HG03108 (cell line): ENCODE results near the gene CAPN5.
"Not testable (repeated sequence)": the region's sequence is repeated elsewhere in the genome, so short reads cannot be mapped to it uniquely, and the experiment has no call there.

Source experiments
- ATAC-seq: cut with Tn5 transposase; IDR thresholded peaks from one replicate; pipeline ENCODE4 v1.9.1; 2021; ENCODE audit warnings: moderate library complexity; ENCODE audit not compliant: unreplicated experiment

Gene CAPN5

DNA sequence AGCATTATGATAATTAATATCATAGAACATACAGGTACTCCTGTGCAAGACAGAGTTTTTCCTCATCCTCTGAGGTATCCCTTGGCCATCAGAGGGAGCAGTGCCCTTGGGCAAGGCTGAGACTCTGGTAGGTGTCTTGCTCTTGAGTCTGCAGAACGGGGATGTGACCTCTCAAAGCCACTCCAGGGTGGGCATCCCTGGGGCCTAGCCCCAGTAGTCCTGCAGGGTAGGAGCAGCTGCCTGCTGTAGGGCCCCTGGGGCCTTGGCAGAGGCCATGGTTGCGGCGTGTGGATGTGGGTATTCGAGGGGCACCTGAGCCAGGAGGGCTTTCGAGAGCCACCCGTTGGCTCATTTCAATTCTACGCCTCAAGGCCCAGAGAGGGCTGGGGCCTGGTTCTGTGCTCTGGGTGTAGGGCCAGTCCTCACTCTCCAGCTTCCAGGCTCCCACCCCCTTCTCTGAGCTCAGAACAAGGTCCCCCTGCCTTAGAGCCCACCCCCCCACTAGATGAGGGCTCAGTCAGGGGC lies 28.1 kb downstream of the CAPN5 start:
- ATAC-seq: no peak

DNA sequence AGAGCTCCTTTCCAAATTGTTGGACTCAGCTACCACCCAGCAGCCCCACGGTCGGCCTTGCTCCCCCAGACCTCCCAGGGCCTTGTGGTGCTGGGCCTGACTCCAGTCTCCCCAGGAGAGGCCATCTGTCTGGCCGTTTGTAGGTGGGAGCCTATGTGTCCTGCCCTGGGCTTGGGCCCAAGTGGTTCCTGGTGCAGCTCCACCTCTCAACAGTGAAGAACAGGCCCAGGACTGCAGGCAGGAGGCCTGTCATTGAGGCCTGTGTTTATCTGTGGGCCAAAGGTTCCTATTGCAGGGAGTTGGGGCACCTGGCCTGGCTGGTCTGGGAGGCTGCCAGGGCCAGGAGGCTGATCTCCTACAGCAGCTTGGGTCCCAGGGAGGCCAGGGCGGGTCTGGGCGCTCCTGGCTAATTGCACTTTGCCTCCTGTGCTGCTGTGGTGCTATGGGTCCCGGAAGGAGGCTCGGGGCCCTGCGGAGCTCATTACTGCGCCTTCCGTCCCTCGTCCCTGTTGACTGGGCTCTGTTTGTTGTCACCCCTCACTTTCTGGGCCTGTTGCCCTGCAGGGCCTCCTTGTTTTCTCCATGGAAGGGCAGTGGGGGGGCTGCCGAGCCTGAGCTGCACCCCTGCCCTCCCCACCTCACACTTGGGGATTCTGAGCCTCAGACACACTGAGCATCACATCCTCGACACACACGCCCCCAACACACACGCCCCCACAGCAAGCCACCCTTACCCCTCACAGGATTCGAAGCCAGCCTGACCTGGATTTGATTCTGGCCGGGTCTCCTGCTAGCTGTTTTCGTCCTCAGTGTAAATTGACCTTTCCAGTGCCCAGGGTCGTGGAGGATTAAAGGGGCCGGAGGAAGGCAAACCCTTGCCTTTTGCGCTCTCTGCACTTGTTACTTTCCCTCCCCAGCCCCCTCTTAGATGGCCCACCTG lies 29.1 kb downstream of the CAPN5 start:
- ATAC-seq: no peak

DNA sequence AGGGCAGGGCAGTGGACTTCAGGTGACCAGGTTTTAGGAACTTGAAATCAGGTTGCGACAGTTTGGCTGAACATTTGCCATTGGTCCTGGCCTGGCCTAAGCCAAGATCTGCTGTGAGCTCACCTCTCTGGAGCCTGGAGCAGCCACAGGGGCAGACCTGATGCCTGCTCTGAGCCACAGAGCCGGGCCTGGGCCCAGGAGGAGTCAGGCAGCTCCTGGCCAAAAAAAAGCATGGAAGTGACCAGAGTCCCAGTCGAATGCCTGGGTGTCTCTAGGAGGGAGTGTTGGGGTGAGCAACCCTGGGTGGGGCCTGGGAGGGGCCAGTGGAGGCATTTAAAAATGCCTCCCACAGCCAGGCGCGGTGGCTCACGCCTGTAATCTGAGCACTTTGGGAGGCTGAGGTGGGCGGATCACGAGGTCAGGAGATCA lies 29.8 kb downstream of the CAPN5 start:
- no peak for ATAC-seq

DNA sequence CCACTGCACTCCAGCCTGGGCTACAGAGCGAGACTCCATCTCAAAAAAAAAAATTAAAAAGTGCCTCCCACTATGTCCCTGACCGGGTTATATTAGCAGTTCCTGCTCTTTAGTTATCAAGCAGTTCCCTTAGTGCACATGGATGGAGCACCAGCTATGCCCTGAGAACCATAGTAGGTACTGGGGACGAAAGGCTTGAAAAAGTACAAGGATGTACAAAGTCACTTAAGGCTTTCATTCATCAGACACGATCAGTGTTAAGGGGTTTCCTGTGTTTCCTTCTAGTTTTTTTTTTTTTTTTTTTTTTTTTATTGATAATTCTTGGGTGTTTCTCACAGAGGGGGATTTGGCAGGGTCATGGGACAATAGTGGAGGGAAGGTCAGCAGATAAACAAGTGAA lies 30.4 kb downstream of the CAPN5 start:
- ATAC-seq: not testable (repeated sequence)

DNA sequence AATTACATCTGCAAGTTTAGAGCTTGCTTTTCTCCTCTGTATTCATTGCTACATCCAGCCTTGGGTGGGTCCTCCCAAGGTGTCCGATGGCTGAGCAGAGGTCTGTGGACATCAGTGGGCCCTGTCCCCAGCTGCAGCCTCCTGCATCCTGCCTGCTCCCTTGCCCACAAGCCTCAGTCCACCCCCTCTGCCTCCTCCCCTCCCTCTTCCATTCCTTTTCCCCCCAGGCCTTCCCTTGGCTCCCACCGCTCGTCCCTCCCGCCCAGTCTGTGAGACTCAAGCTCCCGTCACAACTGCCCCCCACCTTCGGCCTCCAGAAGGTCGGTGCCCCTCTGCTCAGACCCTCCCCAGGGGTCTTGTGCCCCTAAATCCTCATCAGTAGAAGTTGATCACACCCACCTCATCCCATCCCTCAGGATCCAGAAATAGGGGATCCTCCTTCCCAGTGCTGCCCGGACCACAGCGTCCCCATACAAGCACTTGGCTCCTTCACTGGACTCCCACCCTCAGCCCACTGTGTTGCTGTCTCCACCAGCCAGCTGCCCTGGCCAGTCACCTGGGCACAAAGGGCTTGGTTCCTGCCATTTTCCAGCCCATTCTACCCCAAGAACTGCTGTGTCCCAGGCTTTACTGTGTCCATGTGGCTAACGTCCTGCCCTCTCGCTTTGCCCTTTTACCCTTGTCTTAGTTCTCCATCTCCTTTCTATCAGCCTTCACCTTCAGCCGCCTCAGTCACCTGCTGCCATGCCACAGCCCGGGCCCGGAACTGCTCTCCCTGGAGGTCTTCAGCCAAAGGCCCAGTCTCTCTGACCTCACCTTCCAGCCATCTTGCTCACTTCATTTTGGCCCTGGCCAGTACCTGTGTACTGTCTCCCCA lies 33.6 kb downstream of the CAPN5 start:
- ATAC-seq: no peak

DNA sequence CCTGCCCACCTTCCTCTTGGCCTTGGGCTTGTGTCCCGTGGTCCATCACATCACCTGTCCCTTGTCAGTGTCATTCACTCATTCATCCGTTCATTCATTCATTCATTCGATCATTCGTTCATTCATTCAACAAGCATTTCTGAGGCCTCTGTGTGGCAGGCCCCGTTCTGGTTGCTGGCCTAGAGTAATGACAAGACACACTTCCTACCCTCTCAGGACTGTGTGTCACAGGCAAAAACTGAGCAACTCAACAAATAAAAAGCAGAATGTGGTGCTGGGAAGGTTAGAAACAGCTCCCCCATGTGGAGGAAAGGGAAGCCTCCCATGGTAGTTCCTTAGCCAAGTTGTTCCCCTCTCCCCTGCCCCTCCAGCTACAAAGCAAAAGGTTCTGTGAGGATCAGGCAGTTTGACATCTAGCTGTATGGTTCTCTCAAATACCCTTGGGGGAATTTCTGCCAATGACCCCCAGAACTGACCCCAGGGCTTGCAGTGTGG lies 34.3 kb downstream of the CAPN5 start:
- ATAC-seq: no peak

DNA sequence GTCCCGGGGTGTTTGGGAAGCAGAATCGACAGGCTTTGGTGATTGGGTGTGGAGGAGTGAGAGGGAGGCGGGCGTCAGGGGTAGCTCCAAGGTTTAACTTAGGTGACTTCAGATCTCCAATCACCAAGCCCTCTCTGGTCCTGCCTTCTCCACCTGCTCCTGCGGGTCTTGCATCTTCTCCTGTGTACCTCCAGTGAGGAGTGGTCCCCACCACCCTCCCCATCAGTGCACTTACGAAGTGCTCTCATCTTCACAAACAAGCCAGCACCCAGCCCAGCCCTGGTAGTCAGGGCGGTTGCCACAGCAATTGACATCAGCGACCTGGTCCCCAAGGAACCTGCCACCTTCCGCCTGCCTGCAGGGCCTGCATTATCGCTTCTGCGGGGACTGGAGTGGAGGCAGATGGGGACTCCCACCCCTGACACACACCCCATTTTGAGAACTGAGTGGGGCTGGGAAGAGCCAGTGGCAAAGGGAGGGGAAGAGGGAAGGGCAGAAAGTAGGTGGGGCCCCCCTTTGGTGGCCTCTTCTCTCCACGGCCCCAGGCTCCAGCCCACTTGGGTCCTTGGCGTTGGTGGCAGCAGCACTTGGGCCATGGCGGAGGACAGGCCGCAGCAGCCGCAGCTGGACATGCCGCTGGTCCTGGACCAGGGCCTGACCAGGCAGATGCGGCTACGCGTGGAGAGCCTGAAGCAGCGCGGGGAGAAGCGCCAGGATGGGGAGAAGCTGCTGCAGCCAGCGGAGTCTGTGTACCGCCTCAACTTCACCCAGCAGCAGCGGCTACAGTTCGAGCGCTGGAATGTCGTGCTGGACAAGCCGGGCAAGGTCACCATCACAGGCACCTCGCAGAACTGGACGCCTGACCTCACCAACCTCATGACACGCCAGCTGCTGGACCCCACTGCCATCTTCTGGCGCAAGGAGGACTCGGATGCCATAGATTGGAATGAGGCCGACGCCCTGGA lies 35.8 kb downstream of the CAPN5 start, which contains the start of gene OMP:
TSS of gene OMP (plus strand) at position 595 of the 965 bp plus-strand sequence. CDS start at position 595, 0 bp downstream.
- ATAC-seq: no peak

DNA sequence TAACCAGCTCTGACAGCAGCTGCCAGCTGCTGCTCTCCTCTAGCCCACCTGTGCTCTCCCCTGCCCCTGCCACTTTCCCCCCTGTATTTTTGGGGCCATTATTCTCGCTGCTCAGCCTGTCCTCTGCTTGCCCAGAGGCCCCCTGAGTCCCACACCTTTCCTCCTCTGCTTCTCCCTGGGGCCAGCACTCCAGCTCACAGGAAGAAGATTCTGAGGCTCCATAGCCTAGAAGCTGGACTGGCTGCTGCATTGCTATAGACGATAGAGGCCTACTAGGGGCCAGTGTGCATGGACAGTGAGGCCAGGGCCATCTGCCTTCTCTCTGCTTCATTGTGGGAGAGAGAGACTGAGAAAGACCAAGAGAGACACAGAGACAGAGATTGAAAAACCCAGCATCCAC lies 36.5 kb downstream of the CAPN5 start:
- no peak for ATAC-seq

DNA sequence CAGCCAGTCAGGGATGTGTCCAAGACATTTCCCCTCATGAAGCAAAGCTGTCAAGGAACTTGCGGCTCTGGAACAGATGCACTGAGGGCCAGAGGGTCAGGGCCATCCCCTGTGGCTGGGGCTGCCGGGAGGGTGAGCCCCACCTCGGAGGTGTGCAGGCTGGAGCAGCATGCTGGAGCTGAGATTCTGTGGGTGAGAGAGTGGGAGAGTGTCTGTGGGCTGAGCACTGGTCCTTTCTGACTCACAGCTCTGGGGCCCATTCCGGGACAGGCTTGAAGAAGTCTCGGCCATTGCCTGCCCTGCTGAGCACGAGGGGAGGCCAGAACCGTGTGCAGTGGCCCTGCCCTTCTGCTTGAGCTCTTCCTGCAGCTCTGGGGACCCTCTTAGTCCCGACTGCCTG lies 38.0 kb downstream of the CAPN5 start:
- ATAC-seq: no peak

DNA sequence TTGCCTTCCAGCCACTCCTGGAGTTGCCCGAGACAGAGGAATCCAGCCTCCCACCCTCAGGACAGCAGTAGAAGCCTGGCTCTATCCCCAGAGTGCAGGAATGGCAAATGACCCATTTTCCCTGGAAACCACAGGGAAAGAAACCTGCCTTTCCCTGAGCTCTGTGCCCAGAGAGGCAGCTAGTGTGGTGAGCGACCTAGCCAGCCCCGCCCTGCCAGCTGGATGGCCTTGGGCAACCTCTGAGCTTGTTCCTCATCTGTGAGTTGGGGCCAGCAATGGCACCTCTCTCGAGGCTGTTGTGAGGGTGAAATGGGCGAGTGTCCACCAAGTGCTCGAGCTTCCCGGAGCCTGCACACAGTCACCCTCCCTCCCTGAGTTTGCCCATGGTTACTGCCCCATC lies 39.5 kb downstream of the CAPN5 start:
- ATAC-seq: no peak

DNA sequence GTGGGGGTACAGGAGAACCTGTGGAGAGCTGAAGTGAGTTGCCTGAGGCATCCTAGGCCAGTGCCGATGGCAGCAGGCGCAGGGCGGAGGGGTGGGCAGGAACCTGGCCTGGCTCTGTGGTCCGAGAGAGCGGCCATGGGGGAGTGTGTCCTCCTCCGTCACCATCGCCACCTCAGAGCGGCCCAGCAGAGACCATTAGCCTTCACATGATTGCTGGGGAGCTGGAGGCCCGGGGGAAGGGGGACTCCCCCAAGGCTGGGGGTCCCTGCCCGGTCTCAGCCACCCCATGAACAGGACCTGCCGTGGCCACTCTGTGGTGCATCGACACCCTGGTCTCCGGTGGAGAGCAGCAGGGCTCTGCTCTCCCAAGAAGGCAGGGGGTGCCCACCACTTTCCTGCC lies 40.0 kb downstream of the CAPN5 start:
- no peak for ATAC-seq

DNA sequence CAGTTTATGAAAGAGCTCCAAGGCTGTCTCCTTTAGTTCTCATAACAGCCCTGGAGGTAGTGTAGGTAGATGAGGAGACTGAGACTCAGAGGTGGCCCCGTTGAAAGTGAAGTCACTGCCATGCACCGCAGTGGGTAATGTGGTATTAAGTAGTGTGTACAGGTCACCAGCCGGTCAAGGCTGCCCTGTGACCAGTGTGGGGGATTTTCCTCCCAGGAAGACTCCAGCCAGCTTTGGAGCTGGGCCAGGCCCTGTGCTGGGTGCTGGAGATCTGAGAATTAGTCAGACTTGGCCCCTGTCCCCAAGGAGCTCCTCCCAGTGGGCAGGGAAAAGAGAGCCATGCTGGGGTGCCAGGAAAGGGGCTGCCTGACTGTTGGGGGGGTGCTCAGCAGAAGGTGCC lies 41.2 kb downstream of the CAPN5 start:
- ATAC-seq: no peak

DNA sequence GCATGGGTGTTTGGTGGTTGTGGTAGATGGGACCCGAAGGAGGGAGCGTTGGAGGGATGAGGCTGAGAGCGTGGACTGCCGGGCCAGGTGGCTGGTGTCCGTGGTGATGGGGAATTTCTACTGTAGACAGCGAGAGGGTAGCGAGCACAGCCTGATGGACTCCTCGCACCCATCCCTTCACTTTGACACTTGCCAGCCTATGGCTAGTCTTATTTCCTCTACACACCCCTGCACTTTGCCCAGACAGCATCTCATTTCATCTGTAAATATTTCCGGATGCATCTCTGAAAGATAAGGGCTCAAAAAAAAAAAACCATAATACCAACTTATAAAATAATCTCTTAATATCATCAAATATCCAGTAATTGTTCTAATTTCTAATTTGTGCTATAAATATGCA lies 41.7 kb downstream of the CAPN5 start:
- ATAC-seq: no peak

DNA sequence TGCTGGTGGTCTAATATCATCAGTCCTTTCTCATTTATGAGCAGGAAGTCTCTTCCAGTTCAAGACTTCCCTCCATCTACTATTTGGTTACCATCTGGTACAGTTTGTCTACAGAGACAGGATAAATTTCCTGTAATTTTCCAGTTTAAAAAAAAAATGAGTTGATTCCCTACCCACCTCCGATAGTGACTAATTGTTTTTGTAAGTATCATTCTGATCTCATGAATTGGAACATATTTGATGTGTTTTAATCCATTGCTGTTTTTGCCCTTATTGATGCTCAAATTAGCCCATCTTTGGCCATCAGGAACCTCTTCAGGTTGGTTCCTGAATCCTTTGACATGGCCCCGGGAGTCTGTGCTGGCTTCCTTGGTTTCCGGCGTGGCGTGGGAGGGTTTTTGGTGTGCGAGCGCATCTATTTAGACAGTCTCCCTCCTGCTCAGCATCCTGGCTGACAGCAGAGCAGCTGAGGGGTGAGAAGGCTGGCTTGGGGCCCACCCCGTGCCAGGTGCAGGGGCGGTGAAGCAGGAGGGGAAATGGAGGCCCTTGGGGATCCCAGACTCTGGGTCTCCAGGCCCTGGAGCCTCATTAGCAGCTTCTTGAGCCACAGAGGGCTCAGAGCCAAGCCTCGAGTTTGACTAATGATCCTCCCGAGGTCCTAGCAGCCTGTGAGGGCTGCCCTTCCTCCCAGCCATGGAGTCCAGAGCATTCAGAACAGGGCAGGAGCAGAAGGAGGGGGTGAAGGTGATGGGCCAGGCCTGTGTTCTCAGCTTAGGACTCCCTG lies 42.7 kb downstream of the CAPN5 start:
- no peak for ATAC-seq

DNA sequence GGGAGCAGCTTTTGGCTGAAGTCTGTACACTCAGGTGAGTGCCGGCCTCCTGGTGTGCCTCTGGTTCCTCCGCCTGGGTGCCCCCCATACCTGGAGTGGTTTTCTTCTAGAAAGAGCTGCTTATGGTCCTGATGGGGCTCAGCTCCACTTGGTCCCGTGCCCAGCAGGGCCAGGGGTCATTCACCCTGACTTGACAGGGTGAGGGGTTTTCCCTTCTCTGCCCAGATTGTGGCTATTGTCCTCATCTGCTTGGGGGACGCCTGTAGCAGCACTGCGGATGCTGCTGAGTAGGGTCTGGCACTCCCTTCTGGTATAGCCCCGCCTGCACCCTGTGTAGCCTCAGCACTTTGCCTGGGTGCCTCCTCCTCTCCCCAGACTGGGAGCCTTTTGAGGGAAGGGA lies 44.1 kb downstream of the CAPN5 start:
- no peak for ATAC-seq

DNA sequence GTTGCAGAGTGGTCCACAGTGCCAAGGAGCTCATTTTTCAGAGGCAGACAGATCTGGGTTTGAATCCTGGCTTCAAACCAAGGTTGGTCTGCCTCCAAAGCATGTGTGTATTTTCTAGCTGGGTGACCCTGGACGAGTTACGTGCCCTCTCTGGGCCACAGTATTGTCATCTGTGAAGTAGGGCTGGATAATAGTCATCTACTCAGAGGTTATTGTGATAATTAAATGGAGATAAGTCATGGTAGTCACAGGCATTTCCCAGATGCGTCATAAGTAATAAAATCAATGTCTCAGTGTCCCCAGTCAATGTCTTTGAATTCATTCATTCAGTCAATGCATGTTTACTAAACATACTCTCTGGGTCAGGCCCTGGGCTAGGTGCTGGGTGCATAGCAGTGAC lies 44.5 kb downstream of the CAPN5 start:
- no peak for ATAC-seq

DNA sequence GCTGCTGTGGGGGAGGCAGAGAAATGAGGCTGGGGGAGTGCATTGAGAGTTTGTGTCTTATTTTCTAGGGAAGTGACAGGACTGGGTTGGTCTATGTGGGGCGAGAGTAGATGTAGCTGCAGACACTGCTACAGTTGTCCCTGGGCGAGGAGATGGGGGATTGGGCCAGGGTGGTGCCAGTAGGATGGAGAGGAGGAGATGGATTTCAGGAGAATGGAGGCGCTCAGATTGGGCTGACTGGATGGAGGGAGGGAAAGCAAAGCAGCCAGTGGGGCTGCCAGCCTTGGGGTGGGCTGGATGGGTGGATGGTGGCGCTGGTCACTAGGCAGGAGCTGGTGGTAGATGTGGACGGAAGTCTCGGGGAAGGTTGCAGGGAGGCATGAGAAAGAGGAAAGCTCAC lies 45.2 kb downstream of the CAPN5 start:
- no peak for ATAC-seq

DNA sequence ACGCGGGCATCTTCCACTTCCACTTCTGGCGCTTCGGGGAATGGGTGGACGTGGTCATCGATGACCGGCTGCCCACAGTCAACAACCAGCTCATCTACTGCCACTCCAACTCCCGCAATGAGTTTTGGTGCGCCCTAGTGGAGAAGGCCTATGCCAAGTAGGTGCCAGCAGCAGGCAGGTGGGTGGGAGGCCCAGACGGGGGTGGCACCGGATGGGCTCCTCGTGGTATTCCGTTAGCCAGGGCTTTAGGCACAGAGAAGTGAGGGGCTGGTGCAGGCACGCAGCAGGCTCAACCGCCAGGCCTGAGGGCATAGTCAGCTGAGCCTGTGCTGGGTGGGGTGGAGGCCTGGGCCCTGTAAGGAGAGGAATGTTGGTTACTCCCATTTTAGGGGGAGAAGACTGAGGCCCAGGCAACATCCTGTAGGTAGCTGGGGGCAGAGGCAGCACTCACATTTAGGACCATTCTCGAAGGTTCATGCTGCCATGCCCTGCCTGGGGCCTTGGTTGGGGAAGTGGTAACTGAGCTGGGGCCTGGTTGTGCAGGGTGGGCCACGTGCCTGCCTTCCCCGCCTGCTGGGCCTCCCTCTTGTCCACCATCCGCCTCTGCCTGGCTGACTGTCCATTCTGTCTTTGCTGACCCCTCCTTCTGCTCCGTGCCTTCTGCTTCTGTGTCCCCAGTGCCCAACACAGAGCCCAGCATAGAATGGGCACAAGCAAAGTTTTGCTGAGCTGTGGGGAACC lies 46.0 kb downstream of the CAPN5 start:
- ATAC-seq: no peak
